DND-41 (cell line): Measurements from ENCODE around the gene ABCG1.
"Not testable (repeated sequence)": the region's sequence is repeated elsewhere in the genome, so short reads cannot be mapped to it uniquely, and the experiment has no call there.

Experiments
- ATAC-seq: fragments of 200-7000 bp; cut with Tn5 transposase; 3 replicates; pipeline ENCODE4 v1.9.1; 2021; ENCODE audit warnings: low read depth; ENCODE audit not compliant: insufficient read depth
- DNase-seq: peaks from one replicate; pipeline ENCODE4 v3.0.0-alpha.2; 2020
- H2AFZ ChIP-seq: 2 replicates; pipeline ENCODE4 v1.6.0; 2012; ENCODE audit warnings: low read depth, low read length
- H3K27ac ChIP-seq: 2 replicates; pipeline ENCODE4 v1.5.1; 2012; ENCODE audit warnings: low read length, inconsistent platforms
- H3K27me3 ChIP-seq: fragments of 200-600 bp; sonication (generic); 2 replicates; pipeline ENCODE4 v1.6.0; 2012; ENCODE audit warnings: low read length, mild to moderate bottlenecking, inconsistent platforms; ENCODE audit not compliant: insufficient read depth, poor library complexity
- H3K36me3 ChIP-seq: 2 replicates; pipeline ENCODE4 v1.5.1; 2012; ENCODE audit warnings: low read length, inconsistent platforms; ENCODE audit not compliant: insufficient read depth
- H3K4me1 ChIP-seq: 2 replicates; pipeline ENCODE4 v1.5.1; 2012; ENCODE audit warnings: mild to moderate bottlenecking, low read length; ENCODE audit not compliant: insufficient read depth
- H3K4me2 ChIP-seq: 2 replicates; pipeline ENCODE4 v1.6.0; 2012; ENCODE audit warnings: mild to moderate bottlenecking, moderate library complexity, low read length, inconsistent platforms; ENCODE audit not compliant: insufficient read depth
- H3K4me3 ChIP-seq, 2 experiments: fragments of 200-600 bp in 1 of 2; shearing (Covaris generic) in 1 of 2; 2 replicates each; pipeline ENCODE4 v1.5.1; 2012 to 2016; ENCODE audit warnings: inconsistent platforms in 2 of 2, low read length in 2 of 2, mild to moderate bottlenecking in 2 of 2, low read depth in 1 of 2, moderate library complexity in 1 of 2
- H3K79me2 ChIP-seq: 2 replicates; pipeline ENCODE4 v1.6.0; 2012; ENCODE audit warnings: low read length, inconsistent platforms; ENCODE audit not compliant: insufficient read depth
- H3K9ac ChIP-seq: 2 replicates; pipeline ENCODE4 v1.6.0; 2012; ENCODE audit warnings: low read depth, mild to moderate bottlenecking, inconsistent platforms, low read length, moderate library complexity
- H3K9me3 ChIP-seq: 2 replicates; pipeline ENCODE4 v1.5.1; 2012; ENCODE audit warnings: low read length, moderate library complexity, mild to moderate bottlenecking, inconsistent platforms; ENCODE audit not compliant: insufficient read depth, severe bottlenecking
- H4K20me1 ChIP-seq: 2 replicates; pipeline ENCODE4 v1.6.0; 2012; ENCODE audit warnings: low read length; ENCODE audit not compliant: insufficient read depth
- EZH2 ChIP-seq: IDR thresholded peaks from 3 replicates; pipeline ENCODE4 v1.6.1; 2012; ENCODE audit warnings: borderline replicate concordance, low read depth, mild to moderate bottlenecking, moderate library complexity, low read length, inconsistent platforms; ENCODE audit not compliant: severe bottlenecking
- TF ChIP-seq, protein P1 (sequence below): IDR thresholded peaks from 2 replicates; pipeline ENCODE4 v1.5.1; 2012; ENCODE audit warnings: borderline replicate concordance, low read length, moderate library complexity, mild to moderate bottlenecking; ENCODE audit not compliant: poor library complexity, severe bottlenecking; ENCODE audit errors: extremely low read depth

The ABCG1 gene

DNA sequence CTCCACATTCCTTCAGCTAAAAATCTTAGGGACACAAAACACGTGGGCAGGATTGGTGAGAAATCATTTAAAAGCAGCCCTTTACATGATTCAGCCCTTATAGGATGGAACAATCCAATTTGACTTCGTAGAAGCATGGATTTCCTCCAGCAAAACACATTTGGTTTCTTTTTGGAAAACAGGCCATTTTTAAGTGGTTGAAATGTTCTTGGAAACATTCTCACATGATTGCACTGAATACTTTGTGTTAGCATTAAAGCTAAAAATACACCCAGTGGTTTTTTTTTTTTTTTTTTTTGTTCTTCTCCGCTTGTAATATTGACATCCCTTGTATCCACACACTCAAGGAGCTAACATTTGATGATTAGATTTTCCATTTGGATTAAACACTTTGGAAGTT lies 42.1 kb upstream of the ABCG1 start:
- Histone ChIP-seq H3K9ac (no peak overlapping the region), H3K9me3 (no peaks in the 10 kb centered on the region), H2AFZ (no peak overlapping the region), H3K4me3 (no peak overlapping the region), H3K4me1 (no peaks in the 10 kb centered on the region), H4K20me1 (no peaks in the 10 kb centered on the region), H3K27me3 (no peaks in the 10 kb centered on the region), H3K27ac (no peak overlapping the region), H3K36me3 (no peaks in the 10 kb centered on the region), H3K79me2 (no peaks in the 10 kb centered on the region), H3K4me2 (no peak overlapping the region)
- DNase-seq (no peak), ATAC-seq (no peak)
- no peak for TF ChIP-seq EZH2
- TF ChIP-seq, protein P1, sequence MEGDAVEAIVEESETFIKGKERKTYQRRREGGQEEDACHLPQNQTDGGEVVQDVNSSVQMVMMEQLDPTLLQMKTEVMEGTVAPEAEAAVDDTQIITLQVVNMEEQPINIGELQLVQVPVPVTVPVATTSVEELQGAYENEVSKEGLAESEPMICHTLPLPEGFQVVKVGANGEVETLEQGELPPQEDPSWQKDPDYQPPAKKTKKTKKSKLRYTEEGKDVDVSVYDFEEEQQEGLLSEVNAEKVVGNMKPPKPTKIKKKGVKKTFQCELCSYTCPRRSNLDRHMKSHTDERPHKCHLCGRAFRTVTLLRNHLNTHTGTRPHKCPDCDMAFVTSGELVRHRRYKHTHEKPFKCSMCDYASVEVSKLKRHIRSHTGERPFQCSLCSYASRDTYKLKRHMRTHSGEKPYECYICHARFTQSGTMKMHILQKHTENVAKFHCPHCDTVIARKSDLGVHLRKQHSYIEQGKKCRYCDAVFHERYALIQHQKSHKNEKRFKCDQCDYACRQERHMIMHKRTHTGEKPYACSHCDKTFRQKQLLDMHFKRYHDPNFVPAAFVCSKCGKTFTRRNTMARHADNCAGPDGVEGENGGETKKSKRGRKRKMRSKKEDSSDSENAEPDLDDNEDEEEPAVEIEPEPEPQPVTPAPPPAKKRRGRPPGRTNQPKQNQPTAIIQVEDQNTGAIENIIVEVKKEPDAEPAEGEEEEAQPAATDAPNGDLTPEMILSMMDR, result no peak

DNA sequence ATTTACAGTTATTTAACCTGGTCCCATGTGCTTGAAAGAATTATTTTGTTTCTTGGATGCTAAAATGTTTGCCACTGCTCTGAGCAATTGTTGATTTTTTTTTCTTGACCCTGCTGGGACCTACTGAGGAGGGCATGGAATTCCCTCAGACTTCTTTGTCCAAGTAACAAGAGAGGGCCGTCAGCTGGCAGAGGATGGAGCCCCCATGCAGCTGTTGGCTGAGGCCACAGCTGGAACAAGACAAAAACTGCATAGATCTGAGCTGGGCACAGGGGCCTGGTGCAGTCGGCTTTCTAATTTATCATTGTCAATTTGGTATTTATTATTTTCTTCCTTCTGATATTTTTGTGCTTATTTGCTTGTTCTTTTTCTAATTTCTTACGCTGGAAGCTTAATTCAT lies 39.6 kb upstream of the ABCG1 start:
- no peaks in the 10 kb centered on the region for H3K36me3 ChIP-seq
- H3K27ac ChIP-seq, result no peak overlapping the region
- no peak overlapping the region for H2AFZ ChIP-seq
- peaks cover 4% of the 10 kb centered on the region for H3K9me3 ChIP-seq
- H4K20me1 ChIP-seq, result no peaks in the 10 kb centered on the region
- ATAC-seq, result no peak
- no peak for TF ChIP-seq EZH2
- TF ChIP-seq, protein P1, result no peak
- DNase-seq, result no peak
- no peak overlapping the region for H3K4me3 ChIP-seq
- no peak overlapping the region for H3K4me2 ChIP-seq
- H3K27me3 ChIP-seq, result no peaks in the 10 kb centered on the region
- H3K79me2 ChIP-seq, result no peaks in the 10 kb centered on the region
- H3K4me1 ChIP-seq, result 0 out of 2 replicates have a peak, but pooled peaks cover 3% of the 10 kb centered on the region
- no peak overlapping the region for H3K9ac ChIP-seq

DNA sequence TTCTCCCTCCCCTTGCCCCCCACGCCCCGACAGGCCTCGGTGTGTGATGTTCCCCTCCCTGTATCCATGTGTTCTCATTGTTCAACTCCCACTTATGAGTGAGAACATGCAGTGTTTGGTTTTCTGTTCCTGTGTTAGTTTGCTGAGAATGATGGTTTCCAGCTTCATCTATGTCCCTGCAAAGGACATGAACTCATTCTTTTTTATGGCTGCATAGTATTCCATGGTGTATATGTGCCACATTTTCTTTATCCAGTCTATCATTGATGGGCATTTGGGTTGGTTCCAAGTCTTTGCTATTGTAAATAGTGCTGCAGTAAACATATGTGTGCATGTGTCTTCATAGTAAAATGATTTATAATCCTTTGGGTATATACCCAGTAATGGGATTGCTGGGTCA lies 38.9 kb upstream of the ABCG1 start:
- DNase-seq, ATAC-seq, H3K4me3 ChIP-seq, H3K36me3 ChIP-seq, H2AFZ ChIP-seq, H3K9me3 ChIP-seq, H4K20me1 ChIP-seq, H3K4me1 ChIP-seq, H3K4me2 ChIP-seq, H3K27ac ChIP-seq, H3K9ac ChIP-seq, H3K79me2 ChIP-seq, H3K27me3 ChIP-seq: not testable (repeated sequence)

DNA sequence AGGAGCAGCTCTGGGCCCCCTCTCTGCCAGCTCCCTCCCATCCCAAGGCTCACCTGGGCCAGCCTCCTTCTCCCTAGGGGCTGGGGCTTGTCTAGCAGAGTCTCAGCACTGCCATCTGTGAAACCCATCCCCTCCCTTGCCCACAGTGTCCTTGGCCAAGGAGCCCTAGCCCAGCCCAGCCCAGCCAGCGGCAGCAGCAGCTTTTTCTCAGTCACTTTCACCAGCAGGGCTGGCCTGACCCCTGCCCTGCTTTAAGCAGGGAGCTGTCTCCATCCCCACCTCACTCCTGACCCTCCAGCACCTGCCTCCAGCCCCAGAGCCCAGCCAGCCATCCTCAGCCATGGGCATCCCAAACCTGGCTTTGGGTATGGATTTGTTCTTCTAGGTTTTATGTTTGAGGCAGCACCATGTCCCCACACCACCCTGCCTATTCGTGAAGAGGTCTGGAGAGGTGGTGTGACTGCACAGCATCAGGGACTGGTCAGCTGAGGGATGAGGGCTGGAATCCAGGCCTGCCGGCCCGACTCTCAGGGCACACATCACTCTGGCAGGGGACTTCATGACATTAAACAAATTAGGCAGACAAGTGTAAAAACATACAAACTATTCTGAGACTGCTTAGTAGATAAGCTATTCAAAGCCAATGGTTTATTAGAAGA lies 36.1 kb upstream of the ABCG1 start:
- TF ChIP-seq, protein P1, result no peak
- Histone ChIP-seq H4K20me1 (no peaks in the 10 kb centered on the region), H3K4me3 (no peak overlapping the region), H3K79me2 (no peaks in the 10 kb centered on the region), H3K9me3 (peaks cover 4% of the 10 kb centered on the region), H3K36me3 (no peaks in the 10 kb centered on the region), H3K4me2 (no peak overlapping the region), H2AFZ (no peak overlapping the region), H3K27me3 (no peaks in the 10 kb centered on the region), H3K9ac (no peak overlapping the region), H3K4me1 (peaks cover 22% of the 10 kb centered on the region), H3K27ac (peak overlapping the region; percentile 21; the same call in 1 of the 2 replicates)
- DNase-seq (no peak), ATAC-seq (no peak)
